Measurements from ENCODE around the gene SMYD4.
"Not testable (repeated sequence)": the region's sequence is repeated elsewhere in the genome, so short reads cannot be mapped to it uniquely, and the experiment has no call there.

Gene SMYD4

GRCh38 chr17:1745513-1746020, 84.1 kb downstream of the SMYD4 start:
- DNase-seq (ENCODE audit: low spot score): no peak
- Histone ChIP-seq H3K27ac (no peak overlapping the region), H3K4me3 (no peak overlapping the region)
- no peak for TF ChIP-seq CTCF (IDR thresholded peaks at IDR 0.05)

- TF ChIP-seq CTCF (IDR thresholded peaks at IDR 0.05): no peak
- Histone ChIP-seq H3K4me3 (no peak overlapping the region), H3K27ac (peak overlapping the region in 1 of 2 donors; percentile 53)
- no peak for DNase-seq (ENCODE audit: low spot score)
Observed at GRCh38 chr17:1744551-1745512, 84.9 kb downstream of the SMYD4 start.

- H3K27ac ChIP-seq: peak overlapping the region in 1 of 2 donors; percentile 15
- H3K4me3 ChIP-seq: no peak overlapping the region
- TF ChIP-seq CTCF (IDR thresholded peaks at IDR 0.05): no peak
- DNase-seq (ENCODE audit: low spot score): no peak
Observed at GRCh38 chr17:1743088-1743439, 86.6 kb downstream of the SMYD4 start.

GRCh38 chr17:1742371-1743087, 87.2 kb downstream of the SMYD4 start, which contains the start of gene SERPINF2:
Gene SERPINF2, plus strand, starts transcription at chr17:1742871. Its CDS starts 2,125 bp downstream, at chr17:1744996.
- no peak within 1 kb of the TSS for H3K4me3 ChIP-seq
- no peak for DNase-seq (ENCODE audit: low spot score)
- H3K27ac ChIP-seq: peak within 1 kb of the TSS in 1 of 2 donors; percentile 15
- TF ChIP-seq CTCF (IDR thresholded peaks at IDR 0.05): no peak

- not testable (repeated sequence) for DNase-seq (ENCODE audit: low spot score); H3K4me3 ChIP-seq; H3K27ac ChIP-seq
Observed at GRCh38 chr17:1741899-1742298, 87.8 kb downstream of the SMYD4 start.

- no peak for TF ChIP-seq CTCF (IDR thresholded peaks at IDR 0.05)
- Histone ChIP-seq H3K27ac (peak overlapping the region in 1 of 2 donors; percentile 16), H3K4me3 (no peak overlapping the region)
- no peak for DNase-seq (ENCODE audit: low spot score)
Observed at GRCh38 chr17:1737531-1738291, 92.0 kb downstream of the SMYD4 start.

Measured in coronary artery (tissue), 2 donors.